IMR-90 (cell line): ENCODE measurements around the gene MRTO4. TPM values are rescaled to one million over a fixed set of nuclear protein-coding genes. Genes with fewer than 3 reads are reported as not detected.
"Not testable (repeated sequence)": the region's sequence is repeated elsewhere in the genome, so short reads cannot be mapped to it uniquely, and the experiment has no call there.

Source experiments
- ATAC-seq: fragments of 200-7000 bp; cut with Tn5 transposase; 2 replicates; pipeline ENCODE4 v1.9.1; 2020; ENCODE audit warnings: low read depth, mild to moderate bottlenecking, moderate library complexity
- BruUV-seq: library from RNA; stranded (reverse); fragments of 400-500 nt; replicated peaks from 2 replicates; lab custom pipeline; 2021; lab: Mats Ljungman, UMichigan
- CTCF ChIA-PET: fragments of 300-600 bp; formaldehyde crosslinking; extraction: SDS; loops from one replicate; lab custom pipeline; 2021; ENCODE audit warnings: antibody characterized with exemption; lab: Yijun Ruan, JAX
- POLR2A ChIA-PET: fragments of 300-600 bp; sonication (Branson Sonifier 250); formaldehyde crosslinking; loops from one replicate; lab custom pipeline; 2022; ENCODE audit warnings: antibody characterized with exemption; ENCODE audit not compliant: unreplicated experiment; lab: Charles Lee
- DNase-seq: peaks from one replicate; pipeline ENCODE4 v3.0.0; 2013
- H2AFZ ChIP-seq: replicated peaks from 2 replicates; pipeline ENCODE3; 2013; ENCODE audit warnings: low read length, mild to moderate bottlenecking; ENCODE audit not compliant: poor library complexity
- H2AK5ac ChIP-seq: 2 replicates; pipeline ENCODE4 v1.6.1; 2013; ENCODE audit warnings: low read depth, low read length, inconsistent platforms
- H2AK9ac ChIP-seq: replicated peaks from 2 replicates; pipeline ENCODE3; 2013; ENCODE audit warnings: mild to moderate bottlenecking, low read depth, low read length, moderate library complexity; ENCODE audit not compliant: poor library complexity
- H2BK120ac ChIP-seq: 2 replicates; pipeline ENCODE4 v1.6.1; 2013; ENCODE audit warnings: low read depth, low read length, inconsistent platforms
- H2BK15ac ChIP-seq: 3 replicates; pipeline ENCODE4 v1.6.1; 2013; ENCODE audit warnings: low read depth, low read length, inconsistent platforms
- H2BK20ac ChIP-seq: 2 replicates; pipeline ENCODE4 v1.6.1; 2013; ENCODE audit warnings: low read depth, mild to moderate bottlenecking, inconsistent platforms, low read length, moderate library complexity
- H2BK5ac ChIP-seq: 2 replicates; pipeline ENCODE4 v1.6.1; 2013; ENCODE audit warnings: mild to moderate bottlenecking, low read depth, low read length, inconsistent platforms; ENCODE audit not compliant: poor library complexity, severe bottlenecking
- H3K14ac ChIP-seq: replicated peaks from 2 replicates; pipeline ENCODE4 v1.6.1; 2013; ENCODE audit warnings: low read depth, low read length, inconsistent platforms
- H3K18ac ChIP-seq: 2 replicates; pipeline ENCODE4 v1.6.1; 2013; ENCODE audit warnings: low read depth, low read length, control low read depth
- H3K23ac ChIP-seq: 2 replicates; pipeline ENCODE4 v1.6.1; 2013; ENCODE audit warnings: low read depth, low read length, inconsistent platforms
- H3K27ac ChIP-seq: 2 replicates; pipeline ENCODE4 v1.5.1; 2013; ENCODE audit warnings: mild to moderate bottlenecking, control low read depth, low read length; ENCODE audit not compliant: insufficient read depth
- H3K27me3 ChIP-seq: 2 replicates; pipeline ENCODE4 v1.6.1; 2013; ENCODE audit warnings: low read length; ENCODE audit not compliant: control insufficient read depth, insufficient read depth
- H3K36me3 ChIP-seq: 2 replicates; pipeline ENCODE4 v1.6.1; 2013; ENCODE audit warnings: low read length, mixed read lengths; ENCODE audit not compliant: control insufficient read depth, insufficient read depth
- H3K4ac ChIP-seq: 2 replicates; pipeline ENCODE4 v1.6.1; 2013; ENCODE audit warnings: low read depth, low read length, inconsistent platforms
- H3K4me1 ChIP-seq: 2 replicates; pipeline ENCODE4 v1.6.1; 2013; ENCODE audit warnings: low read length, mixed read lengths; ENCODE audit not compliant: control insufficient read depth, insufficient read depth
- H3K4me2 ChIP-seq: 2 replicates; pipeline ENCODE4 v1.6.1; 2013; ENCODE audit warnings: low read depth, mild to moderate bottlenecking, control low read depth, low read length, moderate library complexity
- H3K4me3 ChIP-seq: 2 replicates; pipeline ENCODE4 v1.5.1; 2013; ENCODE audit warnings: low read depth, mild to moderate bottlenecking, control low read depth, low read length, moderate library complexity; ENCODE audit not compliant: insufficient read depth
- H3K56ac ChIP-seq: 2 replicates; pipeline ENCODE4 v1.6.1; 2013; ENCODE audit warnings: low read length, inconsistent platforms; ENCODE audit not compliant: insufficient read depth; ENCODE audit errors: extremely low read depth
- H3K79me1 ChIP-seq, 2 experiments: 2 replicates each; pipeline ENCODE4 v1.6.1; 2013; ENCODE audit warnings: low read length in 2 of 2, inconsistent platforms in 1 of 2, low read depth in 1 of 2
- H3K9ac ChIP-seq: 2 replicates; pipeline ENCODE4 v1.6.1; 2013; ENCODE audit warnings: low read depth, low read length, control low read depth
- H3K9me1 ChIP-seq: 2 replicates; pipeline ENCODE4 v1.6.1; 2013; ENCODE audit warnings: low read length, inconsistent platforms; ENCODE audit not compliant: insufficient read depth
- H3K9me3 ChIP-seq: 2 replicates; pipeline ENCODE4 v1.6.1; 2013; ENCODE audit warnings: low read length; ENCODE audit not compliant: control insufficient read depth, insufficient read depth
- H4K20me1 ChIP-seq: 2 replicates; pipeline ENCODE4 v1.6.1; 2013; ENCODE audit warnings: low read length, inconsistent platforms; ENCODE audit not compliant: insufficient read depth
- H4K5ac ChIP-seq: 2 replicates; pipeline ENCODE4 v1.6.1; 2013; ENCODE audit warnings: mild to moderate bottlenecking, low read depth, low read length, control low read depth
- H4K8ac ChIP-seq, 2 experiments: 2 replicates each; pipeline ENCODE4 v1.6.1; 2013; ENCODE audit warnings: low read depth in 2 of 2, low read length in 2 of 2, control low read depth in 1 of 2, inconsistent platforms in 1 of 2
- H4K91ac ChIP-seq: 2 replicates; pipeline ENCODE4 v1.6.1; 2013; ENCODE audit warnings: low read depth, low read length, inconsistent platforms; ENCODE audit not compliant: insufficient read depth
- WGBS, 2 experiments: methylation state at CpG; one replicate each; pipeline versions ENCODE4 v1.1.5 to v1.1.7; 2013; ENCODE audit warnings: missing lambda C conversion rate in 2 of 2; ENCODE audit not compliant: insufficient read length in 1 of 2; ENCODE audit errors: extremely low coverage in 2 of 2; 5-methylcytosine and 5-hydroxymethylcytosine counted together
- dilution Hi-C: fragments of 300-500 bp; cut with HindIII; formaldehyde crosslinking; loops from one replicate; pipeline ENCODE4 v1.14.3; 2018; ENCODE audit warnings: low sequenced_read_pairs; ENCODE audit not compliant: unreplicated experiment
- in situ Hi-C: fragments of 300-500 bp; cut with MboI; formaldehyde crosslinking; loops from 3 replicates; pipeline ENCODE4 v1.14.3; 2019; ENCODE audit warnings: low sequenced_read_pairs, inconsistent platforms, mixed read lengths
- intact Hi-C: fragments of 100-400 bp; cut with micrococcal nuclease; formaldehyde crosslinking; loops from 2 replicates; pipeline ENCODE4 v1.10.0; 2022
- polyA plus RNA-seq, 3 experiments: library from polyadenylated mRNA; depleted of rRNA; stranded (reverse); fragments of >200 nt; gene quantifications; 2 replicates each; pipeline ENCODE4 v1.2.3, GENCODE V29; 2012; ENCODE audit warnings: low replicate concordance in 1 of 3
- total RNA-seq: library from RNA; depleted of rRNA; stranded (reverse); fragments of >200 nt; gene quantifications from 2 replicates; pipeline ENCODE4 v1.2.3, GENCODE V29; 2012

MRTO4 gene
- total and polyA plus RNA-seq, 2 of the 4 experiments (the other 2 are of a cell fraction) = 48.0 to 58.1 TPM

DNA sequence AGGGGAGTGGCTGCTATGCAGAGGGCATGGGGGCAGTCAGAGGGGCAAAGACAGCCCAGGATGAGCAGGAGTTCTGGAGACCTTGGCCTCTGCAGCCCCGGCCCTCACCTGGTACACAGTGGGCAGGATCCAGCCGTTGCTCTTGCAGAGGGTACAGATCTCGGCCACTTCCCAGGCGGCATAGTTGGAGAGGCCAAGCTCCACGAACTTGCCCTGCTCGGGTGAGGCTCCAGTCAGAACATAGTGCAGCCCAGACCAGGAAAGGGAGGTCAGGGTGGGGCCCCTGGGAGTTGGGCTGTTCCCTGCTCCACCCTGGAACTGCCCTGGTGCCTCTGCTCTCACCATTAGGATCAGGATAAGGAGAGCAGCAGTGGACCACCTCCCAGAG, 18.7 kb downstream of the MRTO4 start:
- H3K4me1 ChIP-seq, H2BK20ac ChIP-seq, dilution Hi-C loops, H3K9ac ChIP-seq, H3K9me3 ChIP-seq, DNase-seq, H3K4ac ChIP-seq, in situ Hi-C loops, H3K18ac ChIP-seq, BruUV-seq, H3K23ac ChIP-seq, ATAC-seq, H3K4me2 ChIP-seq, H3K4me3 ChIP-seq, H4K91ac ChIP-seq, H4K20me1 ChIP-seq, H3K14ac ChIP-seq, H2BK15ac ChIP-seq, POLR2A ChIA-PET, H2AK9ac ChIP-seq, H2BK5ac ChIP-seq, H4K5ac ChIP-seq, H2AFZ ChIP-seq, H2AK5ac ChIP-seq, H3K27me3 ChIP-seq, H3K56ac ChIP-seq, H3K36me3 ChIP-seq, H2BK120ac ChIP-seq, H3K27ac ChIP-seq, H3K9me1 ChIP-seq, CTCF ChIA-PET, intact Hi-C loops, H4K8ac ChIP-seq, H3K79me1 ChIP-seq: not testable (repeated sequence)
- WGBS, 2 experiments = 93% methylated on average over 3 of the region's 6 CpGs; no CpG with 5 or more reads in 1 of the 2 experiments
